Endothelial cell of umbilical vein (primary cell): Measurements from ENCODE around the gene HSPBAP1. TPM values are rescaled to one million over a fixed set of nuclear protein-coding genes. Genes with fewer than 3 reads are reported as not detected.

ENCODE experiments used
- BruUV-seq: library from RNA; stranded (reverse); fragments of 400-500 nt; replicated peaks from 2 replicates; lab custom pipeline; 2021; lab: Mats Ljungman, UMichigan
- CTCF ChIA-PET: fragments of 300-600, 350-600 bp; sonication (Branson Sonifier 250); formaldehyde crosslinking; loops from one replicate; lab custom pipeline; 2021; ENCODE audit warnings: antibody characterized with exemption, inconsistent platforms; lab: Charles Lee
- POLR2A ChIA-PET: fragments of 300-600, 350-600 bp; sonication (Branson Sonifier 250); formaldehyde crosslinking; loops from one replicate; lab custom pipeline; 2021; ENCODE audit warnings: antibody characterized with exemption, inconsistent platforms; lab: Charles Lee
- DNase-seq: peaks from one replicate; pipeline ENCODE4 v3.0.0-alpha.2; 2011; ENCODE audit warnings: low read depth, low spot score
- FAIRE-seq: peaks from 2 replicates; lab custom pipeline; 2011; peaks lifted over from hg19 to GRCh38; lab: Jason Lieb, UNC
- H2AFZ ChIP-seq: 2 replicates; pipeline ENCODE4 v1.6.0; 2012; ENCODE audit warnings: low read depth, low read length, control low read depth, inconsistent platforms
- H3K27ac ChIP-seq: 2 replicates; pipeline ENCODE4 v1.5.1; 2011; ENCODE audit warnings: low read depth, mild to moderate bottlenecking, control low read depth, low read length, moderate library complexity; ENCODE audit not compliant: insufficient read depth
- H3K27me3 ChIP-seq, 2 experiments: 2 replicates each; pipeline versions ENCODE4 v1.6.0 to v1.6.1; 2011; ENCODE audit warnings: low read length in 2 of 2, mixed read lengths in 1 of 2; ENCODE audit not compliant: control insufficient read depth in 2 of 2, insufficient read depth in 2 of 2
- H3K36me3 ChIP-seq, 2 experiments: 2 replicates in 1 of 2; 3 replicates in 1 of 2; pipeline ENCODE4 v1.5.1; 2011; ENCODE audit warnings: low read length in 2 of 2, mild to moderate bottlenecking in 1 of 2, moderate library complexity in 1 of 2; ENCODE audit not compliant: control insufficient read depth in 2 of 2, insufficient read depth in 2 of 2; ENCODE audit errors: extremely low read depth in 1 of 2
- H3K4me1 ChIP-seq: 3 replicates; pipeline ENCODE4 v1.5.1; 2011; ENCODE audit warnings: mild to moderate bottlenecking, low read length; ENCODE audit not compliant: control insufficient read depth, insufficient read depth; ENCODE audit errors: extremely low read depth
- H3K4me2 ChIP-seq: 2 replicates; pipeline ENCODE4 v1.6.1; 2011; ENCODE audit warnings: low read length, control low read depth, mixed read lengths; ENCODE audit not compliant: insufficient read depth
- H3K4me3 ChIP-seq, 3 experiments: fragments of 200-600 bp in 1 of 3; sonication (generic), shearing (Covaris generic) in 1 of 3; replicated peaks in 1 of 3; 2 replicates each; pipeline ENCODE4 v1.5.1; 2011 to 2016; ENCODE audit warnings: control low read depth in 3 of 3, low read length in 3 of 3, mild to moderate bottlenecking in 2 of 3, inconsistent platforms in 1 of 3, low read depth in 1 of 3, moderate library complexity in 1 of 3; ENCODE audit not compliant: insufficient read depth in 1 of 3
- H3K79me2 ChIP-seq: 2 replicates; pipeline ENCODE4 v1.6.0; 2012; ENCODE audit warnings: low read length, inconsistent platforms; ENCODE audit not compliant: control insufficient read depth, insufficient read depth
- H3K9ac ChIP-seq: replicated peaks from 2 replicates; pipeline ENCODE3; 2011; ENCODE audit warnings: low read length, control low read depth; ENCODE audit not compliant: insufficient read depth; ENCODE audit errors: extremely low read depth
- H3K9me1 ChIP-seq: replicated peaks from 3 replicates; pipeline ENCODE4 v1.6.0; 2011; ENCODE audit warnings: mild to moderate bottlenecking, low read length; ENCODE audit not compliant: control insufficient read depth, insufficient read depth; ENCODE audit errors: extremely low read depth
- H3K9me3 ChIP-seq: replicated peaks from 2 replicates; pipeline ENCODE4 v1.5.1; 2012; ENCODE audit warnings: low read length, inconsistent platforms; ENCODE audit not compliant: control insufficient read depth, insufficient read depth
- H4K20me1 ChIP-seq: replicated peaks from 2 replicates; pipeline ENCODE3; 2011; ENCODE audit warnings: mild to moderate bottlenecking, low read length; ENCODE audit not compliant: control insufficient read depth, insufficient read depth; ENCODE audit errors: extremely low read depth
- CTCF ChIP-seq, 2 donors: IDR thresholded peaks; 1 replicate in 1 of 2; 2 replicates in 1 of 2; pipeline ENCODE4 v1.5.1; 2011; ENCODE audit warnings: low read length in 2 of 2, mild to moderate bottlenecking in 2 of 2, moderate library complexity in 2 of 2, control low read depth in 1 of 2, inconsistent platforms in 1 of 2, low read depth in 1 of 2; ENCODE audit not compliant: insufficient read depth in 1 of 2; ENCODE audit errors: extremely low read depth in 1 of 2
- EZH2 ChIP-seq: IDR thresholded peaks from 2 replicates; pipeline ENCODE4 v1.6.1; 2012; ENCODE audit warnings: borderline replicate concordance, low read depth, mild to moderate bottlenecking, moderate library complexity, low read length, inconsistent platforms; ENCODE audit not compliant: severe bottlenecking
- FOS ChIP-seq: IDR thresholded peaks from 2 replicates; pipeline ENCODE4 v1.6.1; 2011; ENCODE audit warnings: mild to moderate bottlenecking, low read length, moderate library complexity, borderline replicate concordance; ENCODE audit not compliant: insufficient read depth
- GATA2 ChIP-seq: IDR thresholded peaks from 2 replicates; pipeline ENCODE4 v1.7.0; 2011; ENCODE audit warnings: low read depth, mild to moderate bottlenecking, moderate library complexity, mixed read lengths, low read length; ENCODE audit not compliant: insufficient read length, insufficient read depth
- JUN ChIP-seq: IDR thresholded peaks from 2 replicates; pipeline ENCODE4 v1.6.1; 2011; ENCODE audit warnings: borderline replicate concordance, low read depth; ENCODE audit not compliant: insufficient read length, insufficient read depth
- MAX ChIP-seq: IDR thresholded peaks from 2 replicates; pipeline ENCODE4 v1.6.1; 2011; ENCODE audit not compliant: insufficient read depth, insufficient read length
- MYC ChIP-seq: IDR thresholded peaks from one replicate; pipeline ENCODE4 v1.6.1; 2011; ENCODE audit warnings: mild to moderate bottlenecking, low read depth, low read length
- POLR2A ChIP-seq: IDR thresholded peaks from 2 replicates; pipeline ENCODE4 v1.6.1; 2012; ENCODE audit warnings: low read depth, mild to moderate bottlenecking, control low read depth, low read length
- POLR2AphosphoS5 ChIP-seq: IDR thresholded peaks from 2 replicates; pipeline ENCODE4 v1.6.1; 2012; ENCODE audit warnings: low read depth, mild to moderate bottlenecking, control low read depth, low read length, moderate library complexity; ENCODE audit not compliant: insufficient read depth
- dilution Hi-C: fragments of 300-500 bp; cut with MboI; formaldehyde crosslinking; loops from one replicate; pipeline ENCODE4 v1.15.0; 2019; ENCODE audit warnings: low sequenced_read_pairs; ENCODE audit not compliant: extremely low pct_ligation_motif_present
- intact Hi-C: fragments of 100-400 bp; cut with micrococcal nuclease; formaldehyde crosslinking; loops from one replicate; pipeline ENCODE4 v1.10.0; 2022
- polyA plus RNA-seq, 4 experiments: library from polyadenylated mRNA; depleted of rRNA in 3 of 4; stranded (reverse) in 3 of 4; unstranded in 1 of 4; fragments of >200 nt; gene quantifications; 2 replicates each; pipeline versions ENCODE4 v1.2.1 to v1.2.3, GENCODE V29; 2011 to 2012; ENCODE audit warnings: missing spikeins in 1 of 4
- total RNA-seq: library from RNA; stranded (reverse); gene quantifications from 2 replicates; pipeline ENCODE4 v1.2.3, GENCODE V29; 2021

The HSPBAP1 gene
- total and polyA plus RNA-seq, 2 donors (not counting 3 experiments of a cell fraction or from before 2014, with no cell fraction given): 5.3 to 10.6 TPM

GRCh38 chr3:122691195-122691594, 102.4 kb downstream of the HSPBAP1 start:
- CTCF ChIA-PET: no interaction called here

More at GRCh38 chr3:122691195-122691594, 102.4 kb downstream of the HSPBAP1 start:
- no peak for FAIRE-seq
- BruUV-seq: no TSS peak
- peak; percentile 10 for DNase-seq
- Histone ChIP-seq H3K36me3 (peaks cover 3 to 37% of the 10 kb centered on the region in 2 experiments), H3K27me3 (no peaks in the 10 kb centered on the region), H3K4me1 (no peaks in the 10 kb centered on the region), H3K4me3 (no peak overlapping the region), H3K9ac (no peak overlapping the region), H3K9me3 (no peaks in the 10 kb centered on the region), H2AFZ (no peak overlapping the region), H4K20me1 (no peaks in the 10 kb centered on the region), H3K9me1 (no peaks in the 10 kb centered on the region), H3K27ac (no peak overlapping the region), H3K79me2 (no peaks in the 10 kb centered on the region), H3K4me2 (no peak overlapping the region)
- TF ChIP-seq CTCF (IDR thresholded peaks at IDR 0.05; ENCODE audit: extremely low read depth in 1 of 2, insufficient read depth in 1 of 2, low read depth in 1 of 2, low read length in 2 of 2) (no peak), POLR2A (no peak), FOS (no peak), EZH2 (no peak), MAX (no peak), GATA2 (no peak), POLR2AphosphoS5 (no peak), MYC (no peak), JUN (no peak)
- POLR2A ChIA-PET: no interaction called here
- intact Hi-C loops: no loop called here
- dilution Hi-C loops: no loop called here
